Measurements from ENCODE around the gene ILF3.

Gene ILF3

GRCh38 chr19:10653732-10654609, at the start of gene ILF3:
Gene ILF3 (plus strand): TSS chr19:10654346. CDS start chr19:10670606, 16,260 bp downstream.
- peak; percentile 97 for DNase-seq (ENCODE audit: low spot score)

GRCh38 chr19:10604460-10604980, 49.6 kb upstream of the ILF3 start:
- DNase-seq (ENCODE audit: low spot score), result no peak

DNA sequence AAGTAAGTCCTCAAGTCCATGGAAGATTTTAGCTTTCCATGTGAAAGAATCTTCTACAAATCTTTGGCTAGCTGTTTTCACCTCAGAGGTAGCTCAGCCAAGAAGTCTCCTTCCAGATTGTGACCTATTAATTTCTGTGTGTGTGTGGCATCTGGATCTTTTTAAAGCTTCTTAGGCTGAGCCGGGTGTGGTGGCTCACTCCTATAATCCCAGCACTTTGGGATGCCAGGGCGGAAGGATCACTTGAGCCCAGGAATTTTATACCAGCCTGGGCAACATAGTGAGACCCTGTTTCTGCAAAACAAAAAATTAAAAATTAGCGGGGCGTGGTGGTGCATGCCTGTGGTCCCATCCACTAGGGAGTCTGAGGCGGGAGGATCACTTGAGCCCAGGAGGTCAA, 42.2 kb upstream of the ILF3 start:
- peak; percentile 20 for DNase-seq (ENCODE audit: low spot score)

GRCh38 chr19:10612499-10613119, 41.5 kb upstream of the ILF3 start:
- peak; percentile 31 for DNase-seq (ENCODE audit: low spot score)

- DNase-seq (ENCODE audit: low spot score), result no peak
These were observed 38.6 kb upstream of the ILF3 start for GRCh38 chr19:10615429-10616023.

DNA sequence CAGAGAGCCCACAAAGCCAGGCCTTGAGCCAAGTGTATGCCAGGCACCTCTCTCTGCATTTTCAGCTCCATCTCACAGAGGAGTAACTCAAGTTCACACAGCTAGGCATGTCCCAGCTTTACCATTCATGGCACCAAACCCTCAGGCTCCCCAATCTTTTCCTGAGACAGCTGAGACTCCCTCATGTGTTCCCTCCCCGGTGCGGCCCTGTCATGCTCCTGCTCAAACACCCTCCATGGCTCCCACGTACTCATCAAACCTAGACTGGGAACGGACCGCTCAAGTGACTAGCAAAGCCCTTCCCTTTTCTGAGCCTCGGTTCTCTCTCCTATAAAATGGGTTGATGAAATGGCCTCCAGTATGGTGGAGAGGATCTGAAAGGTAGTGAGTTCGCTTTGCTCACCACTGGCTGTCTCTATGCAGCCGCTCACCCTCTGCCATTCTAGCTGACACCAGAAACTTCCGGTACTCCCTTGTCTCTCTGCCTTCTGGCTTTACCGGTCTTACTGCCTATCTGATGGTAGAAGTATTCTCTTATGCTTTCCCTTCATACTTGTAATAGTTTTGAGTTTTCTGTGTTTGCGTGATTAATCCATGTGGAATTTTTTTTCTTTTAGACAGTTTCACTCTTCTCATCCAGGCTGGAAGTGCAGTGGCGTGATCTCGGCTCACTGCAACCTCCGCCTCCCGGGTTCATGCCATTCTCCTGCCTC, 36.6 kb upstream of the ILF3 start:
- DNase-seq (ENCODE audit: low spot score), result peak; percentile 69

- no peak for DNase-seq (ENCODE audit: low spot score)
These were observed 35.3 kb upstream of the ILF3 start for GRCh38 chr19:10618846-10619245.

DNA sequence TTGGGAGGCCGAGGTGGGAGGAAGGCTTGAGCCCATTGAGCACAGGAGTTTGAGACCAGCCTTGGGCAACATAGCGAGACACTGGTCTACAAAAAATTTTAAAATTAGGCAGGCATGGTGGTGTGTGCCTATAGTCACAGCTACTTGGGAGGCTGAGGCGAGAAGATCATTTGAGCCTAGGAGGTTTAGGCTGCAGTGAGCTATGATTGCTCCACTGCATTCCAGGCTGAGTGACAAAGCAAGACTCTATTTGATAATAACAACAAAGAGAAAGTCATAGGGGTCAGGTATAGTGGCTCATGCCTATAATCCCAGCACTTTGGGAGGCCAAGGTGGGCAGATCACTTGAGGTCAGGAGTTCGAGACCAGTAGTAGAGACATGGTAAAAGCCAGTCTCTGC, 33.4 kb upstream of the ILF3 start:
- DNase-seq (ENCODE audit: low spot score), result no peak

DNA sequence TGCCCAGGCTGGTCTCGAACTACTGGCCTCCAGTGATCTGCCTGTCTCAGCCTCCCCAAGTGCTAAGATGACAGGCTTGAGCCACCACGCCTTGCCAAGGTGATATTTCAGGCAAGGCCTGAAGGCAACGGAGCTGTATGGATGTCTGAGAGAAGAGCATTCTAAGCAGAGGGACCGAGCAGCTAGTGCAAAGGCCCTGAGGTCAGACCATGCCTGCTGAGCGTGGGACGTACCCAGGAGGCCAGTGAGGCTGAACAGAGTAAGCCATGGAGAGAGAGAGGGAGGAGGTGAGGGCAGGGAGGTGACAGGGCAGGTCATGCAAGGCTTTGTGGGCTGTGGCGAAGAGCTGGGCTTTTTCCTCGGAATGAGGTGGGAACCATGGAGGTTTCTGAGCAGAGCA, 32.2 kb upstream of the ILF3 start:
- DNase-seq (ENCODE audit: low spot score), result no peak

DNA sequence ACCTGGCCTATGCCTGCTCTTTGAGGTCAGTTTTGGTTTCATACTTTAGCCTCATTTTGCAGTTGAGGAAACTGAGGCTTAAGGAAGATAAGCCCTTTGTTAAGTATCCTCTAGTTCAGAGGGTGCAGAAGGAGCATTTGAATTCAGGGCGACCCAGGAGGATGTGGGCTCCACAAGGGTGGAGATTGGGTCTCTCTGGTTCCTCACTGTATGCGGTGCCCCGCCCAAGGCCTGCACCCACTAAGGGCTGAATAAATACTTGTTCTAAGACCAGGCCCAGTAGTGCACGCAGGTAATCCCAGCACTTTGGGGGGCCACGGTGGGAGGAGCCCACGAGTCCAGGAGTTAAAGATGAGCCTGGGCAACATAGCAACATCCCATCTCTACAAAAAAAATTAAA, 29.6 kb upstream of the ILF3 start:
- DNase-seq (ENCODE audit: low spot score), result no peak

- peak; percentile 97 for DNase-seq (ENCODE audit: low spot score)
These were observed 29.0 kb upstream of the ILF3 start, which contains the start of gene SLC44A2 for GRCh38 chr19:10625003-10625761. Gene SLC44A2 (plus strand): TSS chr19:10625553. CDS start chr19:10625634, 81 bp downstream.

DNA sequence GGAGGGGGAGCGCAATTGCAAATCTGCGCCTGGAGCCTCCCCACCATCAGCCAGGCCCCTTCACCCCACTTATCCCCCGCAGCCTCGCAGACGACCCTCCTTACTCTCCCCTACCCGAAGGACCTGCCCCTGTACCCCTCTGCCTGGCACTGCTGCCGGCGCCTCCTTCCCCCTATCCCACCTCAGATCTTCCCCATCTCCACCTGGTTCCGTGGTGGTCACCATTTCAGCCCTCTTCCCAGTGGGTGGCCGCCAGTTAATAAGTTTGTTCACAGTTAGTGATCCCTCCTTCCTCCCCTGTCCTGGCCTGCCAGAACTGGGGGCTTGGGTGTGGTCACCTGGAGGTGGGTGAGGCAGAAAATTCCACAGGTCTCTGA, 28.4 kb upstream of the ILF3 start:
- DNase-seq (ENCODE audit: low spot score), result no peak

DNA sequence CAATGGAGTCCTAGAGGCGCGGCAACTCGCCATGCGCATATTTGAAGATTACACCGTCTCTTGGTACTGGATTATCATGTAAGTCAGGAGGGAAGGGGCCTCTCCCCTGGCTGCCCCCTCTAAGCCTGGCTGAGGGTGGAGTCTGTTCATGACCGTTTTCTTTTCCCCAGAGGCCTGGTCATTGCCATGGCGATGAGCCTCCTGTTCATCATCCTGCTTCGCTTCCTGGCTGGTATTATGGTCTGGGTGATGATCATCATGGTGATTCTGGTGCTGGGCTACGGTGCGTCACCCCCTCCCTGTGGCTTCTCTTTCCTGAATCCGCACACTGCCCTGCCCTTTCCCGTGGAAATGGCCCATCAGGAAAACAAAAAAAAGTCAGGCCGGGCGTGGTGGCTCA, 22.3 kb upstream of the ILF3 start:
- DNase-seq (ENCODE audit: low spot score), result no peak

GRCh38 chr19:10634430-10634829, 19.7 kb upstream of the ILF3 start:
- DNase-seq (ENCODE audit: low spot score), result no peak

DNA sequence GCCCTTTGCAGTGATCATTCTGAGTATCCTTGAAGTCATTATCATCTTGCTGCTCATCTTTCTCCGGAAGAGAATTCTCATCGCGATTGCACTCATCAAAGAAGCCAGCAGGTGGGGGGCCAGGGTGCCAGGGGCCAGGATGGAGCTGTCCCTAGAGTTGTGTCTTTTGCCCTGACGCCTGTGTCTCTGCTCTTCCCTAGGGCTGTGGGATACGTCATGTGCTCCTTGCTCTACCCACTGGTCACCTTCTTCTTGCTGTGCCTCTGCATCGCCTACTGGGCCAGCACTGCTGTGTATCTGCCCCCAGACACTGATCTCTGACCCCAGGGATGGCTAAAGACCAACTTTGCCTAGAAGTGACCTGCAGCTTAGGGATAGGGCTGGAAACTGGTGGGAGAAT, 19.2 kb upstream of the ILF3 start:
- DNase-seq (ENCODE audit: low spot score), result no peak

DNA sequence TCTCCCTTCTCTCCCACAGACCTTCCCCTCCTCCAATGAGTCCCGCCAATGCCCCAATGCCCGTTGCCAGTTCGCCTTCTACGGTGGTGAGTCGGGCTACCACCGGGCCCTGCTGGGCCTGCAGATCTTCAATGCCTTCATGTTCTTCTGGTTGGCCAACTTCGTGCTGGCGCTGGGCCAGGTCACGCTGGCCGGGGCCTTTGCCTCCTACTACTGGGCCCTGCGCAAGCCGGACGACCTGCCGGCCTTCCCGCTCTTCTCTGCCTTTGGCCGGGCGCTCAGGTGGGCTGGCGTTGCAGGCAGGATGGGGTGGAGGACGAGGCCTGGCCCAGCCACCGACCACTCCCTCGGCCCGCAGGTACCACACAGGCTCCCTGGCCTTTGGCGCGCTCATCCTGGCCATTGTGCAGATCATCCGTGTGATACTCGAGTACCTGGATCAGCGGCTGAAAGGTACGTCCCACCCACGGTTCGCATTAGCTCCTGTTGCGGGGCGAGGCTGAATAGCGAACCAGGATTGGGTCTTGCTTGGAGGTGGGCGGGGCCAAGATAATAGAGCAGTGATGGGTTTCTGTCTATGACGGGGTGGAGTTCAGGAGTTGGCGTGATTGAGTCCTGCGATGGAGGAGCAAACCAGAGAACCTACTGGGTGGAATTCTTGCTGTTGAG, 17.7 kb upstream of the ILF3 start:
- DNase-seq (ENCODE audit: low spot score), result no peak

- DNase-seq (ENCODE audit: low spot score), result no peak
These were observed 16.3 kb upstream of the ILF3 start for GRCh38 chr19:10637894-10638293.

- DNase-seq (ENCODE audit: low spot score), result no peak
These were observed 14.3 kb upstream of the ILF3 start for GRCh38 chr19:10639836-10640235.

GRCh38 chr19:10640361-10640760, 13.8 kb upstream of the ILF3 start:
- DNase-seq (ENCODE audit: low spot score), result no peak

- DNase-seq (ENCODE audit: low spot score), result no peak
These were observed 12.9 kb upstream of the ILF3 start for GRCh38 chr19:10641248-10641647.

All from AG20443 (cell line).